ENCODE measurements around the gene MLXIPL. TPM values are rescaled to one million over a fixed set of nuclear protein-coding genes. Genes with fewer than 3 reads are reported as not detected.

The MLXIPL gene
- total RNA-seq, 3 donors from 2014 or later (not counting 1 experiment from before 2014, with no cell fraction given): not detected

- H3K4me1 ChIP-seq (ENCODE audit: control insufficient read depth, insufficient read depth, low read length): peaks cover 19% of the 10 kb centered on the region
- peak overlapping the region; percentile 92 for H3K4me3 ChIP-seq (ENCODE audit: low read length)
- no peaks in the 10 kb centered on the region for H3K9me3 ChIP-seq (ENCODE audit: control insufficient read depth, insufficient read depth, low read length)
- intact Hi-C loops (cut with micrococcal nuclease): loop anchor here (1.0 kb wide), 3 partner anchors 20 to 161 kb away; partner anchors contain the start of genes ABHD11, BAZ1B and BCL7B
- peak overlapping the region; percentile 96 to 100 for H3K27ac Mint-ChIP-seq
- ATAC-seq: no peak
- H3K9me3 Mint-ChIP-seq: no peaks in the 10 kb centered on the region
- no peaks in the 10 kb centered on the region for H3K27me3 Mint-ChIP-seq (ENCODE audit: low read depth in 2 of 2)
- H3K36me3 ChIP-seq (ENCODE audit: control insufficient read depth, insufficient read depth, low read length): peaks cover 20% of the 10 kb centered on the region
- H3K27ac ChIP-seq (ENCODE audit: low read length): peak overlapping the region; percentile 74
- WGBS (ENCODE audit: insufficient coverage): 22% methylated on average over 32 of the region's 32 CpGs
- peaks cover 11 to 31% of the 10 kb centered on the region in 2 donors for H3K4me1 Mint-ChIP-seq
- no peaks in the 10 kb centered on the region for H3K27me3 ChIP-seq (ENCODE audit: control insufficient read depth, insufficient read depth, low read length)
- H3K4me3 Mint-ChIP-seq: peak overlapping the region; percentile 100
- peak in 1 of 2 donors; percentile 26 for DNase-seq
- no peak for TF ChIP-seq CTCF (IDR thresholded peaks at IDR 0.05)
- no peaks in the 10 kb centered on the region for H3K36me3 Mint-ChIP-seq
These were observed 46.5 kb downstream of the MLXIPL start for GRCh38 chr7:73577627-73578341.

GRCh38 chr7:73573791-73574190, 50.5 kb downstream of the MLXIPL start:
- H3K4me1 ChIP-seq (ENCODE audit: control insufficient read depth, insufficient read depth, low read length): peaks cover 11% of the 10 kb centered on the region
- DNase-seq (no peak), ATAC-seq (no peak)
- no peak overlapping the region for H3K27ac ChIP-seq (ENCODE audit: low read length)
- H3K36me3 ChIP-seq (ENCODE audit: control insufficient read depth, insufficient read depth, low read length): peaks cover 48% of the 10 kb centered on the region
- WGBS (ENCODE audit: insufficient coverage): 98% methylated on average over 11 of the region's 11 CpGs
- Mint-ChIP-seq H3K9me3 (no peaks in the 10 kb centered on the region), H3K4me1 (peaks cover 5 to 25% of the 10 kb centered on the region in 2 donors), H3K27me3 (ENCODE audit: low read depth in 2 of 2) (no peaks in the 10 kb centered on the region), H3K4me3 (no peak overlapping the region), H3K27ac (no peak overlapping the region), H3K36me3 (no peaks in the 10 kb centered on the region)
- H3K4me3 ChIP-seq (ENCODE audit: low read length): no peak overlapping the region
- H3K9me3 ChIP-seq (ENCODE audit: control insufficient read depth, insufficient read depth, low read length): no peaks in the 10 kb centered on the region
- intact Hi-C loops (cut with micrococcal nuclease): no loop called here
- TF ChIP-seq CTCF (IDR thresholded peaks at IDR 0.05): no peak
- H3K27me3 ChIP-seq (ENCODE audit: control insufficient read depth, insufficient read depth, low read length): no peaks in the 10 kb centered on the region

- intact Hi-C loops (cut with micrococcal nuclease): no loop called here
- Mint-ChIP-seq H3K27me3 (ENCODE audit: low read depth in 2 of 2) (no peaks in the 10 kb centered on the region), H3K4me3 (no peak overlapping the region), H3K4me1 (peaks cover under 1 to 20% of the 10 kb centered on the region in 2 donors), H3K27ac (no peak overlapping the region), H3K36me3 (no peaks in the 10 kb centered on the region), H3K9me3 (no peaks in the 10 kb centered on the region)
- no peak overlapping the region for H3K4me3 ChIP-seq (ENCODE audit: low read length)
- TF ChIP-seq CTCF (IDR thresholded peaks at IDR 0.05): no peak
- ATAC-seq (no peak), DNase-seq (no peak)
- 99% methylated on average over 9 of the region's 9 CpGs for WGBS (ENCODE audit: insufficient coverage)
- H3K36me3 ChIP-seq (ENCODE audit: control insufficient read depth, insufficient read depth, low read length): peaks cover 48% of the 10 kb centered on the region
- no peaks in the 10 kb centered on the region for H3K27me3 ChIP-seq (ENCODE audit: control insufficient read depth, insufficient read depth, low read length)
- H3K4me1 ChIP-seq (ENCODE audit: control insufficient read depth, insufficient read depth, low read length): peaks cover 11% of the 10 kb centered on the region
- no peak overlapping the region for H3K27ac ChIP-seq (ENCODE audit: low read length)
- no peaks in the 10 kb centered on the region for H3K9me3 ChIP-seq (ENCODE audit: control insufficient read depth, insufficient read depth, low read length)
These were observed 51.0 kb downstream of the MLXIPL start for GRCh38 chr7:73573276-73573675.

Measured in natural killer cell (primary cell).